ENCODE data around the gene CNR1. TPM values are rescaled to one million over a fixed set of nuclear protein-coding genes. Genes with fewer than 3 reads are reported as not detected.

Gene CNR1
- total and polyA plus RNA-seq, 2 donors (not counting 3 experiments of a cell fraction or from before 2014, with no cell fraction given) = 0.06 TPM; not detected in 1

DNA sequence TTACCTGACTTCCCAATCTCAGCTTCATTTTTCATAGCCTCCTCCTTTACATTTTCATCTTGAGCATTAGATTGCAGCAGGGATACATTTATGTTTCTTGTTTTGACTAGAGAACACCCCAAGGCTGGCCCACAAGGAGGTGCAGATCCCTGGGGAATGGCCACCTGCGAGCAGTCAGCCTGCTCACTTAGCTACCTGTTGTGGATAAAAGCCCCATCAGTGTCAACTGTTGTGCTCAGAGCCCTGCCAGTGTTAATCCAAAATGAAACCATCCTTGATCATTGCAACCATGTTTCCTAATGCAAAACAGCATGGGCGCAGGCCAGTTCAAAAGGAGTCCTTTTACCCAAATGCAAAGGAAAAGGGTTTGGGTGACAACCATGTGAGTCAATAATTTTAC, 50.8 kb downstream of the CNR1 start:
- Histone ChIP-seq H3K9ac (replicated peaks; ENCODE audit: extremely low read depth, insufficient read depth, low read length) (no peak overlapping the region), H4K20me1 (replicated peaks; ENCODE audit: control insufficient read depth, extremely low read depth, insufficient read depth, low read length) (no peaks in the 10 kb centered on the region), H3K4me2 (ENCODE audit: insufficient read depth, low read length) (no peak overlapping the region), H3K4me3 (replicated peaks in 1 of 3; ENCODE audit: insufficient read depth in 1 of 3, low read depth in 1 of 3, low read length in 3 of 3) (no peak overlapping the region), H3K36me3 (ENCODE audit: control insufficient read depth in 2 of 2, extremely low read depth in 1 of 2, insufficient read depth in 2 of 2, low read length in 2 of 2) (no peaks in the 10 kb centered on the region), H2AFZ (ENCODE audit: low read depth, low read length) (no peak overlapping the region), H3K9me1 (replicated peaks; ENCODE audit: control insufficient read depth, extremely low read depth, insufficient read depth, low read length) (no peaks in the 10 kb centered on the region), H3K27me3 (ENCODE audit: control insufficient read depth in 2 of 2, insufficient read depth in 2 of 2, low read length in 2 of 2) (no peaks in the 10 kb centered on the region), H3K27ac (ENCODE audit: insufficient read depth, low read depth, low read length) (no peak overlapping the region), H3K9me3 (replicated peaks; ENCODE audit: control insufficient read depth, insufficient read depth, low read length) (no peaks in the 10 kb centered on the region), H3K79me2 (ENCODE audit: control insufficient read depth, insufficient read depth, low read length) (no peaks in the 10 kb centered on the region), H3K4me1 (ENCODE audit: control insufficient read depth, extremely low read depth, insufficient read depth, low read length) (no peaks in the 10 kb centered on the region)
- POLR2A ChIA-PET = no interaction called here
- TF ChIP-seq MYC (IDR thresholded peaks at IDR 0.05; ENCODE audit: low read depth, low read length) (no peak), GATA2 (IDR thresholded peaks at IDR 0.05; ENCODE audit: insufficient read depth, insufficient read length, low read depth, low read length) (no peak), FOS (IDR thresholded peaks at IDR 0.05; ENCODE audit: borderline replicate concordance, insufficient read depth, low read length) (no peak), POLR2AphosphoS5 (IDR thresholded peaks at IDR 0.05; ENCODE audit: insufficient read depth, low read depth, low read length) (no peak), JUN (IDR thresholded peaks at IDR 0.05; ENCODE audit: borderline replicate concordance, insufficient read depth, insufficient read length, low read depth) (no peak), EZH2 (IDR thresholded peaks at IDR 0.05; ENCODE audit: borderline replicate concordance, low read depth, low read length, severe bottlenecking) (no peak), POLR2A (IDR thresholded peaks at IDR 0.05; ENCODE audit: low read depth, low read length) (no peak)
- TF ChIP-seq, protein P1, sequence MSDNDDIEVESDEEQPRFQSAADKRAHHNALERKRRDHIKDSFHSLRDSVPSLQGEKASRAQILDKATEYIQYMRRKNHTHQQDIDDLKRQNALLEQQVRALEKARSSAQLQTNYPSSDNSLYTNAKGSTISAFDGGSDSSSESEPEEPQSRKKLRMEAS (IDR thresholded peaks at IDR 0.05; ENCODE audit: insufficient read depth, insufficient read length) = no peak
- TF ChIP-seq, protein P2, sequence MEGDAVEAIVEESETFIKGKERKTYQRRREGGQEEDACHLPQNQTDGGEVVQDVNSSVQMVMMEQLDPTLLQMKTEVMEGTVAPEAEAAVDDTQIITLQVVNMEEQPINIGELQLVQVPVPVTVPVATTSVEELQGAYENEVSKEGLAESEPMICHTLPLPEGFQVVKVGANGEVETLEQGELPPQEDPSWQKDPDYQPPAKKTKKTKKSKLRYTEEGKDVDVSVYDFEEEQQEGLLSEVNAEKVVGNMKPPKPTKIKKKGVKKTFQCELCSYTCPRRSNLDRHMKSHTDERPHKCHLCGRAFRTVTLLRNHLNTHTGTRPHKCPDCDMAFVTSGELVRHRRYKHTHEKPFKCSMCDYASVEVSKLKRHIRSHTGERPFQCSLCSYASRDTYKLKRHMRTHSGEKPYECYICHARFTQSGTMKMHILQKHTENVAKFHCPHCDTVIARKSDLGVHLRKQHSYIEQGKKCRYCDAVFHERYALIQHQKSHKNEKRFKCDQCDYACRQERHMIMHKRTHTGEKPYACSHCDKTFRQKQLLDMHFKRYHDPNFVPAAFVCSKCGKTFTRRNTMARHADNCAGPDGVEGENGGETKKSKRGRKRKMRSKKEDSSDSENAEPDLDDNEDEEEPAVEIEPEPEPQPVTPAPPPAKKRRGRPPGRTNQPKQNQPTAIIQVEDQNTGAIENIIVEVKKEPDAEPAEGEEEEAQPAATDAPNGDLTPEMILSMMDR (IDR thresholded peaks at IDR 0.05; ENCODE audit: extremely low read depth in 1 of 2, insufficient read depth in 1 of 2, low read depth in 1 of 2, low read length in 2 of 2) = no peak
- intact Hi-C loops (cut with micrococcal nuclease) = no loop called here
- CTCF ChIA-PET = no interaction called here
- DNase-seq (ENCODE audit: low read depth, low spot score) (no peak), FAIRE-seq (no peak)
- no TSS peak for BruUV-seq (replicated peaks)
- dilution Hi-C loops (cut with MboI; ENCODE audit: extremely low pct_ligation_motif_present, low sequenced_read_pairs) = no loop called here
